Peyer's patch (tissue), 4 donors: ENCODE data around the gene AGAP1.

Experiments used
- POLR2A ChIP-seq, 2 donors: fragments of 450-650 bp; IDR thresholded peaks; one replicate each; pipeline ENCODE4 v1.5.1; 2017; ENCODE audit warnings: antibody characterized with exemption in 2 of 2, mild to moderate bottlenecking in 2 of 2, moderate library complexity in 2 of 2
- TF ChIP-seq, protein P1 (sequence below), 6 experiments: fragments of 450-650 bp in 4 of 6; fragments of 200-600 bp in 2 of 6; sonication (generic) in 1 of 6; IDR thresholded peaks; one replicate each; pipeline ENCODE4 v1.5.1; 2017 to 2019; ENCODE audit warnings: antibody characterized with exemption in 6 of 6, mild to moderate bottlenecking in 3 of 6, moderate library complexity in 1 of 6

DNA sequence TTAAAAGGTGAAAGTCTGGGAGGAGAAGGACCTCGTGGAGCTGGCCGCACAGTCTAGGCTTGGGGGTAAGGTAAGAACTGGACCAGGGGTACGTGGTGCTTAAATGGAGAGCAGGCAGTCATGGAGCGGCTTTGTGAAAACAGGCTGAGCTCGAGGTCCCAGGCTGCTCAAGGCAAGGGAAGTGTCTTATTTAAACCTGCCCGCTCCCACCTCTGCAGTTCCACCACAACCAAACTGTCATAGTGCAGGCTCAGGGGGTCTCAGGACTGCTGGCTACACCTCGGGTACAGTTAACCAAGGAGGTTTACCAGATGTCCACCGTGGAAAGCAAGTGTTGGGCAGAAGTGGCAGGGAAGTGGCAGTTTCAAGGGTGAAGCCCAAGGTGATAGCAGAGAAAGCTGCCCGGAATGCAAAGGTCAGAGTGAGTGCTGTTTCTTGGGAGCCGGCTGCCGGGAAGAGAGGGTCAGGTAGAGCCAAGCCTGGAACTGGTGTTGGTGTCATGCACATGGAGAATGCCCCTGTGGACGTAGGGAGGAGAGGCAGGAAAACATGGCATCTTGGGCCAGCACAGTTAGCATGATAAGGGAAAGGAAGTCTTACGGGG is 471.0 kb downstream of the AGAP1 start:
- TF ChIP-seq, protein P1, sequence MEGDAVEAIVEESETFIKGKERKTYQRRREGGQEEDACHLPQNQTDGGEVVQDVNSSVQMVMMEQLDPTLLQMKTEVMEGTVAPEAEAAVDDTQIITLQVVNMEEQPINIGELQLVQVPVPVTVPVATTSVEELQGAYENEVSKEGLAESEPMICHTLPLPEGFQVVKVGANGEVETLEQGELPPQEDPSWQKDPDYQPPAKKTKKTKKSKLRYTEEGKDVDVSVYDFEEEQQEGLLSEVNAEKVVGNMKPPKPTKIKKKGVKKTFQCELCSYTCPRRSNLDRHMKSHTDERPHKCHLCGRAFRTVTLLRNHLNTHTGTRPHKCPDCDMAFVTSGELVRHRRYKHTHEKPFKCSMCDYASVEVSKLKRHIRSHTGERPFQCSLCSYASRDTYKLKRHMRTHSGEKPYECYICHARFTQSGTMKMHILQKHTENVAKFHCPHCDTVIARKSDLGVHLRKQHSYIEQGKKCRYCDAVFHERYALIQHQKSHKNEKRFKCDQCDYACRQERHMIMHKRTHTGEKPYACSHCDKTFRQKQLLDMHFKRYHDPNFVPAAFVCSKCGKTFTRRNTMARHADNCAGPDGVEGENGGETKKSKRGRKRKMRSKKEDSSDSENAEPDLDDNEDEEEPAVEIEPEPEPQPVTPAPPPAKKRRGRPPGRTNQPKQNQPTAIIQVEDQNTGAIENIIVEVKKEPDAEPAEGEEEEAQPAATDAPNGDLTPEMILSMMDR (IDR thresholded peaks at IDR 0.05), result no peak
- TF ChIP-seq POLR2A (IDR thresholded peaks at IDR 0.05), result no peak
